Adrenal gland (tissue), 5 donors: ENCODE results near the gene IL1RAPL2.

Experiments used
- POLR2A ChIP-seq, 2 donors: fragments of 450-650 bp; IDR thresholded peaks; one replicate each; pipeline ENCODE4 v1.6.1; 2017; ENCODE audit warnings: antibody characterized with exemption in 2 of 2, mild to moderate bottlenecking in 2 of 2, moderate library complexity in 1 of 2
- TF ChIP-seq, protein P1 (sequence below), 6 experiments: fragments of 450-650 bp in 4 of 6; fragments of 200-600 bp in 2 of 6; sonication (generic) in 1 of 6; IDR thresholded peaks; 1 replicate in 5 of 6; 2 replicates in 1 of 6; pipeline versions ENCODE4 v1.5.1 to v1.8.0; 2016 to 2021; ENCODE audit warnings: antibody characterized with exemption in 6 of 6, mild to moderate bottlenecking in 2 of 6, moderate library complexity in 1 of 6
- donor health status: DM: no; HTN: no; CAD: no.

DNA sequence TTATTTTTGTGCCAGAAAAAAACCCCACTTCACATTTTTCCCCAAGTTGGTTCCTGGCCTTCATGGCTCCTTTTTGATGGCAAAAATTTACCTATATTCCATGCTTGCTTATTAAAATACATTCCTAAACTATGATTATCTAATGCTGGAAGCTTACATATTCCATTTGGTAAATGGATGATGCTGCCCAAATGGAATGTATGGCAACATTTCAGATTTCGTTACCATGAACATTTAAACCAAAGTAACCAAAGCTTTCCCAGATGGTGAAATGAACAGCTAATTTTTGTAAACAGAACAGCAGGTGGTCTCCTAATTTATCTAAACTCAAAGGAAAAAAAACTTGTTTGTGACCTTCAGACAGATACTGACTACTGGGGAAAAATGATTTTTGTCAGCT lies 765.2 kb downstream of the IL1RAPL2 start:
- TF ChIP-seq, protein P1, sequence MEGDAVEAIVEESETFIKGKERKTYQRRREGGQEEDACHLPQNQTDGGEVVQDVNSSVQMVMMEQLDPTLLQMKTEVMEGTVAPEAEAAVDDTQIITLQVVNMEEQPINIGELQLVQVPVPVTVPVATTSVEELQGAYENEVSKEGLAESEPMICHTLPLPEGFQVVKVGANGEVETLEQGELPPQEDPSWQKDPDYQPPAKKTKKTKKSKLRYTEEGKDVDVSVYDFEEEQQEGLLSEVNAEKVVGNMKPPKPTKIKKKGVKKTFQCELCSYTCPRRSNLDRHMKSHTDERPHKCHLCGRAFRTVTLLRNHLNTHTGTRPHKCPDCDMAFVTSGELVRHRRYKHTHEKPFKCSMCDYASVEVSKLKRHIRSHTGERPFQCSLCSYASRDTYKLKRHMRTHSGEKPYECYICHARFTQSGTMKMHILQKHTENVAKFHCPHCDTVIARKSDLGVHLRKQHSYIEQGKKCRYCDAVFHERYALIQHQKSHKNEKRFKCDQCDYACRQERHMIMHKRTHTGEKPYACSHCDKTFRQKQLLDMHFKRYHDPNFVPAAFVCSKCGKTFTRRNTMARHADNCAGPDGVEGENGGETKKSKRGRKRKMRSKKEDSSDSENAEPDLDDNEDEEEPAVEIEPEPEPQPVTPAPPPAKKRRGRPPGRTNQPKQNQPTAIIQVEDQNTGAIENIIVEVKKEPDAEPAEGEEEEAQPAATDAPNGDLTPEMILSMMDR (IDR thresholded peaks at IDR 0.05), result no peak
- TF ChIP-seq POLR2A (IDR thresholded peaks at IDR 0.05), result no peak
